HepG2 (cell line): ENCODE measurements around the gene ZDHHC8. TPM values are rescaled to one million over a fixed set of nuclear protein-coding genes. Genes with fewer than 3 reads are reported as not detected.

ENCODE experiments used
- ATAC-seq: fragments of 200-7000 bp; cut with Tn5 transposase; 3 replicates; pipeline ENCODE4 v1.9.1; 2020; ENCODE audit warnings: mild to moderate bottlenecking, moderate library complexity
- BruUV-seq: library from RNA; stranded (reverse); fragments of 400-500 nt; replicated peaks from 2 replicates; lab custom pipeline; 2021; lab: Mats Ljungman, UMichigan
- CTCF ChIA-PET: fragments of 300-600 bp; formaldehyde crosslinking; extraction: SDS; loops from one replicate; lab custom pipeline; 2021; ENCODE audit warnings: low total read pairs, inconsistent platforms, low intra/inter-chr PET ratio; lab: Yijun Ruan, JAX
- POLR2A ChIA-PET: fragments of 350-600 bp; sonication (Branson Sonifier 250); formaldehyde crosslinking; loops from one replicate; lab custom pipeline; 2020; ENCODE audit warnings: antibody characterized with exemption, inconsistent platforms; lab: Yijun Ruan, JAX
- DNase-seq: peaks from one replicate; pipeline ENCODE4 v3.0.0-alpha.2; 2015; ENCODE audit warnings: low spot score
- FAIRE-seq: peaks from 3 replicates; lab custom pipeline; 2011; peaks lifted over from hg19 to GRCh38; lab: Jason Lieb, UNC
- H2AFZ ChIP-seq: one replicate; pipeline ENCODE4 v1.6.1; 2011; ENCODE audit warnings: low read length, inconsistent platforms
- H3K27ac ChIP-seq: fragments of 300-600 bp; 3 replicates; pipeline ENCODE4 v1.8.0; 2011; ENCODE audit warnings: mixed run types, mild to moderate bottlenecking, mixed read lengths, low read length, inconsistent platforms; ENCODE audit not compliant: insufficient read depth; ENCODE audit errors: extremely low read length
- H3K27me3 ChIP-seq, 2 experiments: fragments of 200-600 bp in 1 of 2; 2 replicates in 1 of 2; 3 replicates in 1 of 2; pipeline versions ENCODE4 v1.6.0 to v1.8.0; 2011; ENCODE audit warnings: low read length in 2 of 2, mild to moderate bottlenecking in 2 of 2, moderate library complexity in 2 of 2, inconsistent platforms in 1 of 2; ENCODE audit not compliant: insufficient read depth in 2 of 2, control insufficient read depth in 1 of 2
- H3K36me3 ChIP-seq, 2 experiments: fragments of 200-600 bp in 1 of 2; replicated peaks in 1 of 2; 2 replicates in 1 of 2; 3 replicates in 1 of 2; pipeline versions ENCODE4 v1.5.1 to v1.8.0; 2011; ENCODE audit warnings: low read length in 2 of 2, inconsistent platforms in 1 of 2; ENCODE audit not compliant: insufficient read depth in 2 of 2, control insufficient read depth in 1 of 2
- H3K4me1 ChIP-seq: 2 replicates; pipeline ENCODE4 v1.5.1; 2012; ENCODE audit warnings: low read length, inconsistent platforms; ENCODE audit not compliant: insufficient read depth
- H3K4me2 ChIP-seq: 2 replicates; pipeline ENCODE4 v1.6.0; 2011; ENCODE audit warnings: low read depth, low read length, inconsistent platforms
- H3K4me3 ChIP-seq, 3 experiments: fragments of 200-600 bp in 1 of 3; sonication (generic), shearing (Covaris generic) in 1 of 3; replicated peaks in 1 of 3; 2 replicates each; pipeline ENCODE4 v1.5.1; 2011 to 2016; ENCODE audit warnings: low read length in 3 of 3, inconsistent platforms in 2 of 3, low read depth in 2 of 3, mild to moderate bottlenecking in 2 of 3, control low read depth in 1 of 3, mixed read lengths in 1 of 3; ENCODE audit not compliant: insufficient read depth in 1 of 3
- H3K79me2 ChIP-seq: one replicate; pipeline ENCODE4 v1.6.1; 2011; ENCODE audit warnings: low read length, inconsistent platforms; ENCODE audit not compliant: insufficient read depth
- H3K9ac ChIP-seq: 2 replicates; pipeline ENCODE4 v1.6.0; 2011; ENCODE audit warnings: mild to moderate bottlenecking, low read depth, low read length, inconsistent platforms; ENCODE audit not compliant: insufficient read depth
- H3K9me3 ChIP-seq: 2 replicates; pipeline ENCODE4 v1.5.1; 2012; ENCODE audit warnings: mild to moderate bottlenecking, low read length
- H4K20me1 ChIP-seq: 2 replicates; pipeline ENCODE4 v1.6.0; 2011; ENCODE audit warnings: inconsistent platforms, mild to moderate bottlenecking, low read length, moderate library complexity; ENCODE audit not compliant: insufficient read depth
- AKAP8 ChIP-seq: sonication (generic); formaldehyde crosslinking; IDR thresholded peaks from 2 replicates; pipeline ENCODE4 v1.5.1; 2020; ENCODE audit warnings: mild to moderate bottlenecking, missing genetic modification reagents
- ARNT2 ChIP-seq: sonication (generic); formaldehyde crosslinking; IDR thresholded peaks from 2 replicates; pipeline ENCODE4 v1.8.0; 2022; ENCODE audit warnings: mild to moderate bottlenecking, low read depth, missing genetic modification reagents, moderate library complexity
- NKX3-1 ChIP-seq: sonication (generic); formaldehyde crosslinking; IDR thresholded peaks from 2 replicates; pipeline ENCODE4 v1.5.0; 2020; ENCODE audit warnings: missing genetic modification reagents
- NR3C1 ChIP-seq: sonication (generic); formaldehyde crosslinking; IDR thresholded peaks from 2 replicates; pipeline ENCODE4 v1.4.0; 2020; ENCODE audit warnings: missing genetic modification reagents
- RBFOX2 ChIP-seq: fragments of 200-400 bp; formaldehyde crosslinking; IDR thresholded peaks from 2 replicates; pipeline ENCODE4 v1.6.1; 2017; ENCODE audit warnings: low read depth, mild to moderate bottlenecking, low read length
- ZC3H13 ChIP-seq: sonication (generic); formaldehyde crosslinking; IDR thresholded peaks from 2 replicates; pipeline ENCODE4 v1.8.1; 2023; ENCODE audit warnings: mild to moderate bottlenecking, missing genetic modification reagents, moderate library complexity
- ZNF10 ChIP-seq: sonication (generic); formaldehyde crosslinking; IDR thresholded peaks from 2 replicates; pipeline ENCODE4 v1.4.0; 2020; ENCODE audit warnings: mild to moderate bottlenecking, low read depth, missing genetic modification reagents, borderline replicate concordance
- ZNF101 ChIP-seq: sonication (generic); formaldehyde crosslinking; IDR thresholded peaks from 2 replicates; pipeline ENCODE4 v1.4.0; 2020; ENCODE audit warnings: mild to moderate bottlenecking, low read depth, missing genetic modification reagents, borderline replicate concordance
- ZNF253 ChIP-seq: sonication (generic); formaldehyde crosslinking; IDR thresholded peaks from 2 replicates; pipeline ENCODE4 v1.8.0; 2022; ENCODE audit warnings: mild to moderate bottlenecking, missing genetic modification reagents, borderline replicate concordance
- ZNF260 ChIP-seq: sonication (generic); formaldehyde crosslinking; IDR thresholded peaks from 2 replicates; pipeline ENCODE4 v1.4.0; 2020; ENCODE audit warnings: missing genetic modification reagents, low read depth, mild to moderate bottlenecking, borderline replicate concordance
- ZNF317 ChIP-seq: sonication (generic); formaldehyde crosslinking; IDR thresholded peaks from 2 replicates; pipeline ENCODE4 v1.5.0; 2020; ENCODE audit warnings: mild to moderate bottlenecking, missing genetic modification reagents
- ZNF512B ChIP-seq: sonication (generic); formaldehyde crosslinking; IDR thresholded peaks from 2 replicates; pipeline ENCODE4 v1.5.1; 2020; ENCODE audit warnings: missing genetic modification reagents, mild to moderate bottlenecking, borderline replicate concordance
- ZNF879 ChIP-seq: sonication (generic); formaldehyde crosslinking; IDR thresholded peaks from 2 replicates; pipeline ENCODE4 v1.8.1; 2023; ENCODE audit warnings: missing genetic modification reagents
- WGBS: methylation state at CpG from one replicate; pipeline ENCODE4 v1.1.6; 2017; ENCODE audit warnings: low lambda C conversion rate; 5-methylcytosine and 5-hydroxymethylcytosine counted together
- in situ Hi-C: cut with HindIII; loops from 2 replicates; pipeline ENCODE4 v1.10.0; 2017; ENCODE audit warnings: low pct_unique_long_range_greater_than_20kb; ENCODE audit not compliant: extremely low pct_ligation_motif_present
- intact Hi-C: fragments of 100-400 bp; cut with micrococcal nuclease; formaldehyde crosslinking; loops from one replicate; pipeline ENCODE4 v1.10.0; 2022; ENCODE audit not compliant: unreplicated experiment
- polyA plus RNA-seq, 8 experiments: library from polyadenylated mRNA; depleted of rRNA in 3 of 8; stranded (reverse) in 7 of 8; unstranded in 1 of 8; fragments of >200 nt; fragmentation: Illumina TruSeq in 4 of 8; extraction: Trizol in 4 of 8; gene quantifications; 2 replicates each; pipeline versions ENCODE4 v1.2.1 to v1.2.3, GENCODE V29; 2011 to 2016; ENCODE audit warnings: low read depth in 4 of 8, missing spikeins in 1 of 8, mixed read lengths in 1 of 8; ENCODE audit not compliant: insufficient read depth in 1 of 8
- total RNA-seq, 5 experiments: library from RNA; depleted of rRNA; stranded (reverse); fragments of >200 nt; fragmentation: Illumina TruSeq; extraction: Trizol; gene quantifications; 2 replicates each; pipeline ENCODE4 v1.2.3, GENCODE V29; 2016; ENCODE audit warnings: low read depth in 1 of 5

ZDHHC8 gene
- total and polyA plus RNA-seq, 2 of the 13 experiments (the other 11 are each of a cell fraction or from before 2014, with no cell fraction given): 7.5 to 21.3 TPM

- 40% methylated on average over 5 of the region's 10 CpGs for WGBS
- Histone ChIP-seq H2AFZ (no peak overlapping the region), H3K9me3 (no peaks in the 10 kb centered on the region), H3K27me3 (peaks cover 21 to 74% of the 10 kb centered on the region in 2 experiments), H3K79me2 (no peaks in the 10 kb centered on the region), H3K4me3 (no peak overlapping the region), H3K36me3 (no peaks in the 10 kb centered on the region), H3K27ac (no peak overlapping the region), H3K4me1 (peaks cover 6% of the 10 kb centered on the region; the same call in 1 of the 2 replicates), H3K9ac (no peak overlapping the region), H3K4me2 (no peak overlapping the region), H4K20me1 (peaks cover 3% of the 10 kb centered on the region; the same call in 1 of the 2 replicates)
- CTCF ChIA-PET: no interaction called here
- FAIRE-seq (no peak), DNase-seq (no peak), ATAC-seq (no peak)
- POLR2A ChIA-PET: no interaction called here
- BruUV-seq: no TSS peak
- in situ Hi-C loops (loop anchor here (25.0 kb wide), 1 partner anchor 1207 kb away; no protein-coding TSS in a partner anchor), intact Hi-C loops (no loop called here)
- no peak for TF ChIP-seq ARNT2
- no peak for TF ChIP-seq RBFOX2
- no peak for TF ChIP-seq AKAP8 (CRISPR knock-in tag)
- no peak for TF ChIP-seq NKX3-1 (CRISPR knock-in tag)
- no peak for TF ChIP-seq NR3C1 (CRISPR knock-in tag)
- TF ChIP-seq ZNF10 (CRISPR knock-in tag): no peak
- no peak for TF ChIP-seq ZC3H13 (CRISPR knock-in tag)
- no peak for TF ChIP-seq ZNF101 (CRISPR knock-in tag)
- no peak for TF ChIP-seq ZNF317
- TF ChIP-seq ZNF879: no peak
- TF ChIP-seq ZNF253 (CRISPR knock-in tag): no peak
- no peak for TF ChIP-seq ZNF512B (CRISPR knock-in tag)
- no peak for TF ChIP-seq ZNF260 (CRISPR knock-in tag)
These were observed 37.7 kb downstream of the ZDHHC8 start for GRCh38 chr22:20169253-20169822.
